Fibroblast of lung (primary cell): ENCODE measurements around the gene ZNF304.

Source experiments
- CTCF ChIP-seq, 2 donors: IDR thresholded peaks in 1 of 2; conservative IDR thresholded peaks in 1 of 2; 1 replicate in 1 of 2; 2 replicates in 1 of 2; pipeline ENCODE4 v1.5.1; 2011 to 2012; ENCODE audit warnings: low read length in 2 of 2, control low read depth in 1 of 2, inconsistent platforms in 1 of 2, low read depth in 1 of 2, mild to moderate bottlenecking in 1 of 2
- EZH2 ChIP-seq: IDR thresholded peaks from 2 replicates; pipeline ENCODE4 v1.5.1; 2012; ENCODE audit warnings: low read length, control low read depth, mild to moderate bottlenecking; ENCODE audit errors: missing control alignments

DNA sequence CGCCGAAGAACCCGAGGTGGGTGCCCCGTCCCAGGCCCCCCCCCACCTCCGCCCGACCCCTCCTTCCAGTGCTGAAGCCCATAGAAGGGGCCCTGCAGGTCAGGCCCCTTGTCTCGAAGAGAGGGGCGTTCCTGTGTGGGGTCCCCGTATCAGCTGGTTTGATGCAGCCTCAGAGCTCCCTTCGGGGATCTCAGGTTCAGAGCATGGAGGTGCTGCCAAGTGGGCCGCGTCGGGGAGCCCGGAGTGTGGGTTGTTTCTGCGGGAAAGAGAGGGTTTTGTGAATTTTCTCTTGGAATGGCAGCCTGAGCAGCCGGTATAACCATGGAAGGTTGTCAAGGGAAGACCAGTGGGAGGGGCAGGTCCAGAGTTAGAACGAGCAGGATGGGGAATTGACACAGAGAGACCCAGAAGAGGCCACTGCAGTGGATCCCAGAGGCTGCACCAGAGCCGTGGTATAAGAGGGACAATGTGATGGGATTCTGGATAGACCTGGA, 12.7 kb downstream of the ZNF304 start:
- no peak for TF ChIP-seq CTCF (conservative IDR thresholded peaks at IDR 0.05 in 1 of 2, IDR thresholded peaks at IDR 0.05 in 1 of 2; ENCODE audit: low read depth in 1 of 2, low read length in 2 of 2)
- no peak for TF ChIP-seq EZH2
